GM12873 (cell line): ENCODE measurements around the gene VSIG4.

Experiments used
- TF ChIP-seq, protein P1 (sequence below): IDR thresholded peaks from 2 replicates; pipeline ENCODE4 v1.5.1; 2012; ENCODE audit warnings: low read depth, mild to moderate bottlenecking, moderate library complexity, low read length, control low read depth; ENCODE audit not compliant: insufficient read depth; ENCODE audit errors: missing control alignments

VSIG4 gene

DNA sequence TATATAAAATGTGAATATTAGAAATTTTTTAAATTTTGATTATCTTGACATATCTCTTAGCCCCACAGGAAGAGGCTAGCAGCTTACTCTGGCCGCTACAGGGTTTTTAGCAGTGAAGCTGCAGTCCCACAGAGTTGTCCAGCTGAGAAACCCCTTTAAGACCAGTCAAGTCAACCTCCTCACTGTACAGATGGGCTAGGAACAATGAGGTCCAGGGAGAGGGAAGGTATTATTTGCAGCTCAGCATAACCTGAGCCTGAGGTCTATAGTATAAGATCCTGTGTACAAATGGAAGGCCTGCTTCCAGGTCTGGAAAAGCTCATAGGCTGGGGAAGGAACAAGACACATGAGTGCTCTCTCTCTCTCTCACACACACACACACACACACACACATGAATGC is 1.8 kb downstream of the VSIG4 start:
- TF ChIP-seq, protein P1, sequence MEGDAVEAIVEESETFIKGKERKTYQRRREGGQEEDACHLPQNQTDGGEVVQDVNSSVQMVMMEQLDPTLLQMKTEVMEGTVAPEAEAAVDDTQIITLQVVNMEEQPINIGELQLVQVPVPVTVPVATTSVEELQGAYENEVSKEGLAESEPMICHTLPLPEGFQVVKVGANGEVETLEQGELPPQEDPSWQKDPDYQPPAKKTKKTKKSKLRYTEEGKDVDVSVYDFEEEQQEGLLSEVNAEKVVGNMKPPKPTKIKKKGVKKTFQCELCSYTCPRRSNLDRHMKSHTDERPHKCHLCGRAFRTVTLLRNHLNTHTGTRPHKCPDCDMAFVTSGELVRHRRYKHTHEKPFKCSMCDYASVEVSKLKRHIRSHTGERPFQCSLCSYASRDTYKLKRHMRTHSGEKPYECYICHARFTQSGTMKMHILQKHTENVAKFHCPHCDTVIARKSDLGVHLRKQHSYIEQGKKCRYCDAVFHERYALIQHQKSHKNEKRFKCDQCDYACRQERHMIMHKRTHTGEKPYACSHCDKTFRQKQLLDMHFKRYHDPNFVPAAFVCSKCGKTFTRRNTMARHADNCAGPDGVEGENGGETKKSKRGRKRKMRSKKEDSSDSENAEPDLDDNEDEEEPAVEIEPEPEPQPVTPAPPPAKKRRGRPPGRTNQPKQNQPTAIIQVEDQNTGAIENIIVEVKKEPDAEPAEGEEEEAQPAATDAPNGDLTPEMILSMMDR, result no peak

DNA sequence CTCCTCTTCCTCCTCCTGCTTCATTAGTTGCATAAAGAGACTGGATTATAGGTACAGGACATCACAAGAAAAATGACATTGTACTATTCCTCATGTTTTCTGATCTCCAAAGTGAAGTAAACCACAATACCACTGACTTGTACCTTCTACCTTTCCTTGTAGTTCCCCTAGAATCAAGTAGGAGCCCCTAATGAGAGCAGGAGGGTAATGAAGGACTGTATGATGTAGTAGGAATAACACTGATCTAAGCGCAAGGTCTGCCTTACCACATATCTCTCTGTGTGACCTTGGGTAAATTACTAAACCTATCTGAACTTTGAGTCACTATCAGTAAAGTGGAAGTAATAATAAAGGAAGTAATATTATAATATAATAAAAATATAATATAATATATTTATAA is 3.6 kb downstream of the VSIG4 start:
- TF ChIP-seq, protein P1, result no peak

DNA sequence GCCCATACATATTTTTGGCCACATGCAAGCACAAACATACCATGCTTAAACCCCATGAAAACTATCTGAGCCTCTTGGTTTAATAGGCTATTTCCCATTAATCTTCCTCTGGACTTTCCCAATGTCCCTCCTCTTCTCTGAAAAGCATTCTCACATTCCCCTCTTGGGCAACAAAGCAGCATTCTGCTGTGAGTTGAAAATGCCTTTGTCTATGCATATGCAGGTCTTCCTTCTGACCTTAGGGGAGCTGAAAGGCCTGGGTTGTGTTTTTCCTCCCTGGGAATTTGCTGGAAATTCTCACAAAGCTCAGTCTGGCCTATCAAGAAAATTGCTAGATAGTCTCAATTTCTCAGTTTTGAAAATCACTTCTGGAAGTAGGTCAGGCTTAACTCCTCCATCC is 4.2 kb downstream of the VSIG4 start:
- TF ChIP-seq, protein P1, result no peak

DNA sequence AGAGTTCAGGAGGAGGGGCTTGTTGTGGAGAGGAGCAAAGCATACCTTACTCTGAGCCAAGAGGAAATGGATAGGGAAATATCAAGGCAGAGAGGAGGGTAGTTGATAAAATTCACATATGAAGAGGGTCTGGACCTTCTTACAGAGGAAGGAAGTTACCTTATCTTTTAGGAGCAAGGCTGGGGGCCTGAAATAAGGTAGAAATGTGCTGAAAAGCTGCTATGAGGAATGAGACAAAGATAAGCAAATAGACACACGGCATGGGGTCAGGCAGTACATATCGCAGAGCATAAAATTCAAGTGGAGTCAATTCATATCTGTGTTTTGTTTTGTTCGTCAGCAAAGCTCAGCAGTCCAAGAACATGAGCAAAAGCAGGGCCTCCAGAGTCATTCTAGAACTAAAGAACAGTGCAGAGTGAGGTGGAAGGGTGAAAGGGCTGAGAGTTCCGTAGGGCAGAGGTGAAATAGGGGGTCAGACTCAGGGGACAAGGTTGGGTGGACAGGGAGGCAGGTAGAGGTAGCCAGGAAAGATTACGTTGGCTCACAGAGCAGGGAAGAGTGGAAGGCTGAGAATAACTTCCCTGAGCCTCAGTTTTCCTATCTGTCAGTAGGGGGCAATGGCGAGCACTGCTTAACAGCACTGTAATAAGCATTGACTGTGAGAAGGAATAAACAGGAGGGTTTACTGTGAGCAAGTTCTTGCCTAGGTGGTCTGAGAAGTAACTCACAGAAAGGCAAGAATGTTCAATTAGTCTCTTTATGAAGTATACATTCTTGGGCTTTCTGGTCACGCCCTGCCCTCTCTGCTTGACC is 9.2 kb downstream of the VSIG4 start:
- TF ChIP-seq, protein P1, result peak; percentile 90

DNA sequence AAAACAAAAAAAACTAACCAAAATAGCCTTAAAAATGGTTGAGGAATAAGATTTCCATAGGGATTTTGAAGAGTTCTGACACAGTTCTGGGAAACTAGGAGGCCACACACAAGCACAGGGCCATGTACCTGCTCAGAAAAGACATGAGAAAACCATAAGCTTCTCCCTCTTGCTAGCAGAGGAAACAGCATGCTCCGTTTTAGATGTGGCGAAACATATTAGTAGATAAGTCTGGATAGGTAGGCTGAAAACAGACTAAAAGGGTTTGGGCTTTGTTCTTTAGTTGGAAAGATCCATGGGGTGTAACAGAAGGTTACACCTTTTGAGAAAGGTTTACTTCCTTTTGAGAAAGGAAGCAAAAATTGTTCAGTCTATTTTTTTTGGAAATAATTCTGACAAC is 10.9 kb downstream of the VSIG4 start:
- TF ChIP-seq, protein P1, result no peak

DNA sequence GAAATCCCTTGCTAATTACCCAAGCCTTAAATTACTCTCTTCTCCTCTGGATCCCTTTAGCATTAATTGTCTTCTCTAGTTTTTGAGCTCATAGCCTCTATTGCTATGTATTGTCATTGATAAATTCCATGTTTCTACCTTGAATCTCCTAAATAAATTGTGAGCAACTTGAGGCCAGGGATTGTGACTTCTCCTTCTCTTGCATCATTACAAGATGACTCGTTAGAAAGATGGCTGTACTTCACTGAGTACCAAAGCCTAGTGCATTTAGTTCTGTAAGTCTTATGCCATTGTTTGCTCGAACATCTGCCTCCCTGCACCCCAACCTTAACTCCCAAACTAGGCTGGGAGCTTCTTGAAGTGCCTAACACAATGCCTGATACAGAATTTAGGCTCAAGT is 15.3 kb downstream of the VSIG4 start:
- TF ChIP-seq, protein P1, result no peak

DNA sequence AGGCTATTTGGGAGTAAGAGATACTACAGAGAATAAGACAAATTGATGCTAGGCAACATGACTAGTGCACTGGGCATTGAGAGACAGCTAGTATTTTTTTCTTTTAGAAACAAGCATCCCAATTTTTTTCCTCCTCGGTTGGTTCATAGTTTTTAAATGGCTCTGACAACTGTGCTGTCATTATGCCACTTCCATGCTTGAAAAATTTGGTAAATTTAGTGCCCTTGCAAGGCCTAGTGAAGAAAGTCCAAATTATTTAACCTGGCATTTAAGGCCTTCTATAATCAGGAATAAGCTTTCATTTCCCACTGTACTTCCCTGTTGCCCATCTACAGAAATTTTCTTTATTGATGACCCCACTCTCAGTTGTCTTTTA is 15.8 kb downstream of the VSIG4 start:
- TF ChIP-seq, protein P1, result no peak
